MM.1S (cell line): ENCODE results near the gene MYBPHL.

Experiments used
- DNase-seq: peaks from one replicate; pipeline ENCODE4 v3.0.0-alpha.2; 2015
- H2AFZ ChIP-seq: fragments of 300-600 bp; sonication (generic); 2 replicates; pipeline ENCODE4 v1.6.0; 2016; ENCODE audit warnings: antibody characterized with exemption, low read length
- H3F3A ChIP-seq: fragments of 300-600 bp; sonication (generic); 2 replicates; pipeline ENCODE4 v1.6.1; 2016; ENCODE audit warnings: mild to moderate bottlenecking, antibody characterized with exemption, low read length, moderate library complexity, mixed read lengths; ENCODE audit not compliant: insufficient read depth
- H3K27ac ChIP-seq: fragments of 300-600 bp; sonication (generic); 2 replicates; pipeline ENCODE4 v1.5.1; 2016; ENCODE audit warnings: mild to moderate bottlenecking, low read length
- H3K27me3 ChIP-seq: fragments of 300-600 bp; sonication (generic); replicated peaks from 2 replicates; pipeline ENCODE4 v1.6.0; 2016; ENCODE audit warnings: low read length; ENCODE audit not compliant: insufficient read depth
- H3K36me3 ChIP-seq: fragments of 300-600 bp; sonication (generic); replicated peaks from 2 replicates; pipeline ENCODE4 v1.6.1; 2016; ENCODE audit warnings: mild to moderate bottlenecking, low read length, mixed read lengths; ENCODE audit not compliant: insufficient read depth
- H3K4me1 ChIP-seq: fragments of 300-600 bp; sonication (generic); 2 replicates; pipeline ENCODE4 v1.6.1; 2016; ENCODE audit warnings: low read length, mixed read lengths
- H3K4me2 ChIP-seq: fragments of 300-600 bp; sonication (generic); 2 replicates; pipeline ENCODE4 v1.6.0; 2016; ENCODE audit warnings: low read depth, low read length
- H3K4me3 ChIP-seq: fragments of 300-600 bp; sonication (generic); 2 replicates; pipeline ENCODE4 v1.5.1; 2016; ENCODE audit warnings: low read length, mixed read lengths
- H3K79me2 ChIP-seq: fragments of 300-600 bp; sonication (generic); 2 replicates; pipeline ENCODE4 v1.6.1; 2016; ENCODE audit warnings: mixed run types, low read length, mixed read lengths
- H3K9ac ChIP-seq: fragments of 300-600 bp; sonication (generic); 2 replicates; pipeline ENCODE4 v1.6.1; 2016; ENCODE audit warnings: low read length, mixed read lengths
- H3K9me2 ChIP-seq: fragments of 300-600 bp; sonication (generic); replicated peaks from 2 replicates; pipeline ENCODE4 v1.6.1; 2016; ENCODE audit warnings: mild to moderate bottlenecking, low read length, mixed read lengths; ENCODE audit not compliant: insufficient read depth
- H3K9me3 ChIP-seq: fragments of 300-600 bp; sonication (generic); replicated peaks from 2 replicates; pipeline ENCODE4 v1.6.1; 2016; ENCODE audit warnings: mild to moderate bottlenecking, low read length, mixed read lengths; ENCODE audit not compliant: insufficient read depth
- H4K20me1 ChIP-seq: fragments of 300-600 bp; sonication (generic); 2 replicates; pipeline ENCODE4 v1.6.1; 2016; ENCODE audit warnings: mild to moderate bottlenecking, low read length, moderate library complexity, mixed read lengths; ENCODE audit not compliant: insufficient read depth
- EZH2 ChIP-seq: fragments of 300-600 bp; sonication (generic); optimal IDR thresholded peaks from 2 replicates; pipeline ENCODE3; 2017; ENCODE audit warnings: low read depth, mild to moderate bottlenecking, antibody characterized with exemption, low read length, mixed read lengths
- EZH2phosphoT487 ChIP-seq: fragments of 300-600 bp; sonication (generic); IDR thresholded peaks from 2 replicates; pipeline ENCODE4 v1.6.1; 2018; ENCODE audit warnings: antibody characterized with exemption, low read length
- TF ChIP-seq, protein P1 (sequence below): fragments of 300-600 bp; sonication (generic); IDR thresholded peaks from 2 replicates; pipeline ENCODE4 v1.5.1; 2016; ENCODE audit warnings: antibody characterized with exemption, low read length, mixed read lengths

Gene MYBPHL

DNA sequence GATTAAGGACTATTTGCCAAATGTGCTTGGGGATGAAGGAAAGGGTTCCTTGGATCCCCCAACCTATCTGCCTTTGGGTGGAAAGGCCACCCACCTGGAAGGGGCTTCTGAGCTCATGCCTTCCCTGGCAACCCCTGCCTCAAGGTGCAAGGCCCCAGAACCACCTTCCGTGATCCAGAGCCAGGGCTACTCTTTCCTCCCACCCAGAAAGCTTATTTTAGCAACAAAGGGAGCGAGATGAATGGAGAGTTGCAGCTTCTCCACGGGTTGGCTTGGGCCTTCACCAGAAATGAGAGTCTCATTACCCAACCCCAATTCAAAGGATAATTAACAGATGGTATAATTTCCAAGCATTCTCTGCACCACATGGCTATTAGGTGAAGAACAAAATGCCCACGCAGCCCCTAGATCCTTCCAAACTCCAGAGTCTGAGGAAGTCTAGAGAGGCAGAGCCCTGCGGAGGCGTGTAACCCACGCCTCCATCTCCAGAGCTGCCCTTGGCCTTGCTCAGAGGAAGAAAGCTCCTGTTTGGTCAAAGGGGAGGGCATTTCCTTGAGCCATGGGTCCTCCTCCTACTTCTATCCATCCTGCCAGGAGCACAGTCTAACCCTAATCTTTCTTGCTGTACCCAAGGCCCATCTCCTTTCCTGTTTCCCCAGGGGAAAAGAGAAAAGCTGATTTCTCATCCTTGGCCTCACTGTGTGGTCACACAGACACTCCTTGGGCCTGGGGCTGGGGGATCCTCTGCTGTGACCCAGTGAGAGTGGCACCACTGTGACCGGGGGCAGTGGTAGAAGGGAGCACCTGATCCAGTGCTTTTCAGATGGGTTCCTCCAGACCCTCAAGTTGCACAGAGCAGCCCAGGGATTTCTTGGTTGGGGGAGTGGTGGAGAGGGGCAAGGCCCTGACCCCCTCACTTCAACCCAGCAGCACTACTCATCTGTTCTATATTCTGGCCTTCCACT, 59.1 kb downstream of the MYBPHL start:
- no peak for TF ChIP-seq EZH2phosphoT487
- TF ChIP-seq, protein P1, sequence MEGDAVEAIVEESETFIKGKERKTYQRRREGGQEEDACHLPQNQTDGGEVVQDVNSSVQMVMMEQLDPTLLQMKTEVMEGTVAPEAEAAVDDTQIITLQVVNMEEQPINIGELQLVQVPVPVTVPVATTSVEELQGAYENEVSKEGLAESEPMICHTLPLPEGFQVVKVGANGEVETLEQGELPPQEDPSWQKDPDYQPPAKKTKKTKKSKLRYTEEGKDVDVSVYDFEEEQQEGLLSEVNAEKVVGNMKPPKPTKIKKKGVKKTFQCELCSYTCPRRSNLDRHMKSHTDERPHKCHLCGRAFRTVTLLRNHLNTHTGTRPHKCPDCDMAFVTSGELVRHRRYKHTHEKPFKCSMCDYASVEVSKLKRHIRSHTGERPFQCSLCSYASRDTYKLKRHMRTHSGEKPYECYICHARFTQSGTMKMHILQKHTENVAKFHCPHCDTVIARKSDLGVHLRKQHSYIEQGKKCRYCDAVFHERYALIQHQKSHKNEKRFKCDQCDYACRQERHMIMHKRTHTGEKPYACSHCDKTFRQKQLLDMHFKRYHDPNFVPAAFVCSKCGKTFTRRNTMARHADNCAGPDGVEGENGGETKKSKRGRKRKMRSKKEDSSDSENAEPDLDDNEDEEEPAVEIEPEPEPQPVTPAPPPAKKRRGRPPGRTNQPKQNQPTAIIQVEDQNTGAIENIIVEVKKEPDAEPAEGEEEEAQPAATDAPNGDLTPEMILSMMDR: no peak
- no peak for TF ChIP-seq EZH2
- Histone ChIP-seq H3K4me3 (no peak overlapping the region), H2AFZ (no peak overlapping the region), H3K9me2 (no peaks in the 10 kb centered on the region), H3K9ac (no peak overlapping the region), H3K27ac (no peak overlapping the region), H3K4me2 (no peak overlapping the region), H3F3A (no peaks in the 10 kb centered on the region), H3K4me1 (no peaks in the 10 kb centered on the region), H3K79me2 (no peaks in the 10 kb centered on the region), H4K20me1 (no peaks in the 10 kb centered on the region), H3K9me3 (no peaks in the 10 kb centered on the region), H3K27me3 (no peaks in the 10 kb centered on the region), H3K36me3 (no peaks in the 10 kb centered on the region)
- no peak for DNase-seq

DNA sequence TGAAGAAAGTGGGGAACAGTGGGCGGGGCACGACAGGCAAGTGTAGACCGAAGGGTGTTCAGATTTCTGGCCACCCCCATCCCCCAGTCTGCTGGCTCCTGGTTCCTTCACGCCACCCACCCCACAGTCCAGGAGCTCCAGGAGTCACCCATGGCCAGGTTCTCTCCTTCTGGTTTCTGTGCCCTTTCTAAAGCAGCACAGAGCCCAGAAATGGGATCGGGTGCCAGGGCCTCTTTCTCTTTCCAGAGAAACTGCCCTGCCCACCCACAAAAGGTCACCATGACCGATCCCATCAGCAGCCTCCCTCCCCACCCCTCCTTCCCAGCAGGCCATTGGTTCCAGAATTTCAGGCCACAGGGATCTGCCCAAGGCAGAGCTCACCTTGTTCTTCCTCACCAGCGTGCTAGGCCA, 60.7 kb downstream of the MYBPHL start:
- H3K4me3 ChIP-seq: no peak overlapping the region
- H3F3A ChIP-seq: no peaks in the 10 kb centered on the region
- no peak overlapping the region for H3K4me2 ChIP-seq
- no peaks in the 10 kb centered on the region for H3K27me3 ChIP-seq
- H4K20me1 ChIP-seq: no peaks in the 10 kb centered on the region
- no peaks in the 10 kb centered on the region for H3K9me2 ChIP-seq
- no peak overlapping the region for H3K27ac ChIP-seq
- H2AFZ ChIP-seq: no peak overlapping the region
- no peaks in the 10 kb centered on the region for H3K4me1 ChIP-seq
- no peak overlapping the region for H3K9ac ChIP-seq
- H3K9me3 ChIP-seq: no peaks in the 10 kb centered on the region
- TF ChIP-seq EZH2phosphoT487 (no peak), EZH2 (no peak)
- TF ChIP-seq, protein P1: no peak
- DNase-seq: no peak
- H3K36me3 ChIP-seq: no peaks in the 10 kb centered on the region
- H3K79me2 ChIP-seq: no peaks in the 10 kb centered on the region

DNA sequence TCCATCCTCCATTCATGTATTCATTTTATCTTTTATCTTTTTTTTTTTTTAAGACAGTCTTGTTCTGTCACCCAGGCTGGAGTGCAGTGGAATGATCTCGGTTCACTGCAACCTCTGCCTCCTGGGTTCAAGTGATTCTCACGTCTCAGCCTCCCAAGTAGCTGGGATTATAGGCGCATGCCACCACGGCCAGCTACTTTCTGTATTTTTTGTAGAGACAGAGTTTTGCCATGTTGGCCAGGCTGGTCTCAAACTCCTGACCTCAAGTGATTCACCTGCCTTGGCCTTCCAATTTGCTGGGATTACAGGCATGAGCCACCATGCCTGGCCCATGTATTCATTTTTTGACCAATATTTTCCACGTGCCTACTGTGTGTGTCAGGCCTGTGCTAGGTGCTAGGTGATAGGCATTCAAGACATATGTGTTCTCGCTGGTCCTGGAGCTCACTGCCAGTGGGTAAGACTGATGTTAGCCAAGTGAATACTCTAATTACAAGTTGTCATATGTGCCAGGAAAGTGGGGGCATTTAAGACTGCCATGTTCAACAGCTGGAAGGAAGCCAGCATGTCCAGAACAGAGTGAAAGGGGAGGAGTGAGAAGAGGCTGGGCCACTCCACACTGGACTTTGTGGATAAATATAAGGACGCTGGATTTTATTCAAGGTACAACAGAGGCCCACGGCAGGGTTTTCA, 62.8 kb downstream of the MYBPHL start:
- Histone ChIP-seq H3K9me2 (no peaks in the 10 kb centered on the region), H2AFZ (no peak overlapping the region), H3K4me3 (no peak overlapping the region), H3K36me3 (no peaks in the 10 kb centered on the region), H3K9me3 (no peaks in the 10 kb centered on the region), H3K27me3 (no peaks in the 10 kb centered on the region), H4K20me1 (no peaks in the 10 kb centered on the region), H3K79me2 (no peaks in the 10 kb centered on the region), H3K27ac (no peak overlapping the region), H3K4me1 (no peaks in the 10 kb centered on the region), H3K4me2 (no peak overlapping the region), H3K9ac (no peak overlapping the region), H3F3A (no peaks in the 10 kb centered on the region)
- no peak for DNase-seq
- no peak for TF ChIP-seq EZH2
- TF ChIP-seq, protein P1: no peak
- TF ChIP-seq EZH2phosphoT487: no peak
